HEK293 (cell line): ENCODE measurements around the gene FBXO21.

Experiments used
- BCL6B ChIP-seq: fragments of 450-650 bp; formaldehyde crosslinking; IDR thresholded peaks from 2 replicates; pipeline ENCODE4 v1.5.1; 2017; ENCODE audit warnings: missing biosample characterization, missing genetic modification characterization
- IKZF3 ChIP-seq: fragments of 450-650 bp; IDR thresholded peaks from 2 replicates; pipeline ENCODE4 v1.5.0; 2018; ENCODE audit warnings: missing biosample characterization, mild to moderate bottlenecking, missing genetic modification characterization, moderate library complexity
- REST ChIP-seq: fragments of 450-650 bp; formaldehyde crosslinking; IDR thresholded peaks from 2 replicates; pipeline ENCODE4 v1.5.1; 2016; ENCODE audit warnings: missing biosample characterization, missing genetic modification characterization
- ZBTB11 ChIP-seq: fragments of 450-650 bp; formaldehyde crosslinking; conservative IDR thresholded peaks from 2 replicates; pipeline ENCODE4 v1.5.1; 2016; ENCODE audit warnings: low read depth, missing biosample characterization, missing genetic modification characterization
- ZFP3 ChIP-seq: fragments of 450-650 bp; formaldehyde crosslinking; IDR thresholded peaks from 2 replicates; pipeline ENCODE4 v1.5.1; 2016; ENCODE audit warnings: low read depth, missing biosample characterization, missing genetic modification characterization
- ZNF146 ChIP-seq: fragments of 450-650 bp; formaldehyde crosslinking; IDR thresholded peaks from 2 replicates; pipeline ENCODE4 v1.5.1; 2016; ENCODE audit warnings: missing biosample characterization, missing genetic modification characterization
- TF ChIP-seq, protein P1 (sequence below): fragments of 450-650 bp; formaldehyde crosslinking; IDR thresholded peaks from 2 replicates; pipeline ENCODE4 v1.5.1; 2016; ENCODE audit warnings: missing biosample characterization, missing genetic modification characterization
- TF ChIP-seq, protein P2 (sequence below): fragments of 450-650 bp; formaldehyde crosslinking; IDR thresholded peaks from 2 replicates; pipeline ENCODE4 v1.5.1; 2016; ENCODE audit warnings: missing biosample characterization, missing genetic modification characterization
- TF ChIP-seq, protein P3 (sequence below): sonication (generic); formaldehyde crosslinking; IDR thresholded peaks from 2 replicates; pipeline ENCODE4 v1.8.1; 2022; ENCODE audit warnings: mild to moderate bottlenecking, moderate library complexity, missing genetic modification reagents
- TF ChIP-seq, protein P4 (sequence below): IDR thresholded peaks from 2 replicates; pipeline ENCODE4 v1.6.1; 2011; ENCODE audit warnings: mild to moderate bottlenecking, low read depth, low read length, borderline replicate concordance

GRCh38 chr12:117212563-117213190, 22.4 kb upstream of the FBXO21 start:
- TF ChIP-seq ZFP3 (tag by site-specific recombination), result no peak
- TF ChIP-seq, protein P1, sequence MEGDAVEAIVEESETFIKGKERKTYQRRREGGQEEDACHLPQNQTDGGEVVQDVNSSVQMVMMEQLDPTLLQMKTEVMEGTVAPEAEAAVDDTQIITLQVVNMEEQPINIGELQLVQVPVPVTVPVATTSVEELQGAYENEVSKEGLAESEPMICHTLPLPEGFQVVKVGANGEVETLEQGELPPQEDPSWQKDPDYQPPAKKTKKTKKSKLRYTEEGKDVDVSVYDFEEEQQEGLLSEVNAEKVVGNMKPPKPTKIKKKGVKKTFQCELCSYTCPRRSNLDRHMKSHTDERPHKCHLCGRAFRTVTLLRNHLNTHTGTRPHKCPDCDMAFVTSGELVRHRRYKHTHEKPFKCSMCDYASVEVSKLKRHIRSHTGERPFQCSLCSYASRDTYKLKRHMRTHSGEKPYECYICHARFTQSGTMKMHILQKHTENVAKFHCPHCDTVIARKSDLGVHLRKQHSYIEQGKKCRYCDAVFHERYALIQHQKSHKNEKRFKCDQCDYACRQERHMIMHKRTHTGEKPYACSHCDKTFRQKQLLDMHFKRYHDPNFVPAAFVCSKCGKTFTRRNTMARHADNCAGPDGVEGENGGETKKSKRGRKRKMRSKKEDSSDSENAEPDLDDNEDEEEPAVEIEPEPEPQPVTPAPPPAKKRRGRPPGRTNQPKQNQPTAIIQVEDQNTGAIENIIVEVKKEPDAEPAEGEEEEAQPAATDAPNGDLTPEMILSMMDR (tag by site-specific recombination), result peak; percentile 68
- no peak for TF ChIP-seq ZBTB11 (tag by site-specific recombination)
- TF ChIP-seq, protein P2, sequence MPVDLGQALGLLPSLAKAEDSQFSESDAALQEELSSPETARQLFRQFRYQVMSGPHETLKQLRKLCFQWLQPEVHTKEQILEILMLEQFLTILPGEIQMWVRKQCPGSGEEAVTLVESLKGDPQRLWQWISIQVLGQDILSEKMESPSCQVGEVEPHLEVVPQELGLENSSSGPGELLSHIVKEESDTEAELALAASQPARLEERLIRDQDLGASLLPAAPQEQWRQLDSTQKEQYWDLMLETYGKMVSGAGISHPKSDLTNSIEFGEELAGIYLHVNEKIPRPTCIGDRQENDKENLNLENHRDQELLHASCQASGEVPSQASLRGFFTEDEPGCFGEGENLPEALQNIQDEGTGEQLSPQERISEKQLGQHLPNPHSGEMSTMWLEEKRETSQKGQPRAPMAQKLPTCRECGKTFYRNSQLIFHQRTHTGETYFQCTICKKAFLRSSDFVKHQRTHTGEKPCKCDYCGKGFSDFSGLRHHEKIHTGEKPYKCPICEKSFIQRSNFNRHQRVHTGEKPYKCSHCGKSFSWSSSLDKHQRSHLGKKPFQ (tag by site-specific recombination), result no peak
- TF ChIP-seq, protein P3, sequence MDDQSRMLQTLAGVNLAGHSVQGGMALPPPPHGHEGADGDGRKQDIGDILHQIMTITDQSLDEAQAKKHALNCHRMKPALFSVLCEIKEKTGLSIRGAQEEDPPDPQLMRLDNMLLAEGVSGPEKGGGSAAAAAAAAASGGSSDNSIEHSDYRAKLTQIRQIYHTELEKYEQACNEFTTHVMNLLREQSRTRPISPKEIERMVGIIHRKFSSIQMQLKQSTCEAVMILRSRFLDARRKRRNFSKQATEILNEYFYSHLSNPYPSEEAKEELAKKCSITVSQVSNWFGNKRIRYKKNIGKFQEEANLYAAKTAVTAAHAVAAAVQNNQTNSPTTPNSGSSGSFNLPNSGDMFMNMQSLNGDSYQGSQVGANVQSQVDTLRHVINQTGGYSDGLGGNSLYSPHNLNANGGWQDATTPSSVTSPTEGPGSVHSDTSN (CRISPR knock-in tag), result no peak
- TF ChIP-seq, protein P4, sequence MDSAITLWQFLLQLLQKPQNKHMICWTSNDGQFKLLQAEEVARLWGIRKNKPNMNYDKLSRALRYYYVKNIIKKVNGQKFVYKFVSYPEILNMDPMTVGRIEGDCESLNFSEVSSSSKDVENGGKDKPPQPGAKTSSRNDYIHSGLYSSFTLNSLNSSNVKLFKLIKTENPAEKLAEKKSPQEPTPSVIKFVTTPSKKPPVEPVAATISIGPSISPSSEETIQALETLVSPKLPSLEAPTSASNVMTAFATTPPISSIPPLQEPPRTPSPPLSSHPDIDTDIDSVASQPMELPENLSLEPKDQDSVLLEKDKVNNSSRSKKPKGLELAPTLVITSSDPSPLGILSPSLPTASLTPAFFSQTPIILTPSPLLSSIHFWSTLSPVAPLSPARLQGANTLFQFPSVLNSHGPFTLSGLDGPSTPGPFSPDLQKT, result no peak
- no peak for TF ChIP-seq BCL6B (tag by site-specific recombination)
- no peak for TF ChIP-seq ZNF146 (tag by site-specific recombination)
- no peak for TF ChIP-seq REST (tag by site-specific recombination)
- no peak for TF ChIP-seq IKZF3 (tag by site-specific recombination)
